Thymus (tissue), 11 donors: ENCODE results near the gene ERC1. TPM values are rescaled to one million over a fixed set of nuclear protein-coding genes. Genes with fewer than 3 reads are reported as not detected.

Experiments used
- DNase-seq, 9 donors: peaks; one replicate each; pipeline ENCODE4 v3.0.0-alpha.2; 2013; ENCODE audit warnings: low spot score in 9 of 9, low read depth in 6 of 9, missing footprints in 1 of 9
- H3K27ac ChIP-seq, 2 donors: one replicate each; pipeline ENCODE4 v1.5.1; 2013; ENCODE audit warnings: control low read depth in 1 of 2, low read depth in 1 of 2, low read length in 1 of 2, mild to moderate bottlenecking in 1 of 2, moderate library complexity in 1 of 2
- H3K27me3 ChIP-seq, 2 donors: one replicate each; pipeline ENCODE4 v1.5.1; 2013; ENCODE audit warnings: low read length in 1 of 2; ENCODE audit not compliant: control insufficient read depth in 2 of 2, insufficient read depth in 1 of 2
- H3K36me3 ChIP-seq, 2 donors: one replicate each; pipeline ENCODE4 v1.5.1; 2013; ENCODE audit warnings: low read length in 1 of 2, mild to moderate bottlenecking in 1 of 2, moderate library complexity in 1 of 2; ENCODE audit not compliant: control insufficient read depth in 2 of 2, insufficient read depth in 2 of 2
- H3K4me1 ChIP-seq, 2 donors: one replicate each; pipeline ENCODE4 v1.5.1; 2013; ENCODE audit warnings: low read length in 2 of 2; ENCODE audit not compliant: control insufficient read depth in 2 of 2, insufficient read depth in 2 of 2
- H3K4me3 ChIP-seq, 2 donors: one replicate each; pipeline ENCODE4 v1.5.1; 2013; ENCODE audit warnings: low read length in 2 of 2, control low read depth in 1 of 2, mild to moderate bottlenecking in 1 of 2
- H3K9me3 ChIP-seq, 2 donors: one replicate each; pipeline ENCODE4 v1.5.1; 2013; ENCODE audit warnings: low read length in 1 of 2, mild to moderate bottlenecking in 1 of 2; ENCODE audit not compliant: control insufficient read depth in 2 of 2, insufficient read depth in 1 of 2
- WGBS: extraction: QIAGEN DNeasy Blood & Tissue Kit; methylation state at CpG from one replicate; pipeline ENCODE4 v1.1.7; 2013; 5-methylcytosine and 5-hydroxymethylcytosine counted together
- polyA plus RNA-seq: library from polyadenylated mRNA; stranded (reverse); fragments of 200-250 nt; gene quantifications from one replicate; pipeline ENCODE4 v1.2.3, GENCODE V29; 2013
- total RNA-seq: library from RNA; stranded (reverse); fragments of 120-200 nt; gene quantifications from one replicate; pipeline ENCODE4 v1.2.4, GENCODE V29; 2013
- donor health status: healthy.

ERC1 gene
- total and polyA plus RNA-seq, 2 donors: 4.2 to 13.8 TPM

DNA sequence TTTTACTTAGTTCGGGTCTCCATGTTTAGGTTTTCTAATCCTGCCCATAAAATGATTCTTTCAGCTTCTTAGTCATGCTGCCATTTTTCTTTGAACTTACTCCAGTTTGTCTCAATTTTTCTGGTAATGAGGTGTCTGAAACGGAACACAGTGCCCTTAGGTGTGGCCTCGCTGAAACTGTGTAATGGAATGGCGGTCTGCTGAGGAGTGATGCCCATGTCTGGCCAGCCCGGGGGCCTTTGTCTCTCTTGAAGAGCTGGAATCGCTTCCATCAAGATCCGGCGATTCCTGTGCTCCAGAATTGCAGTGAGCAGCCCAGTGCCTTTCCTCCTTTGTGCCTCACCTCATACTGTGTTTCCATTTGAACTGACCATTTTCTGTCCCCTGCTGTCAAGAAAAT lies 490.9 kb downstream of the ERC1 start:
- no peaks in the 10 kb centered on the region for H3K27me3 ChIP-seq
- WGBS: 98% methylated on average over 8 of the region's 8 CpGs
- H3K4me1 ChIP-seq: peaks cover 0 to 3% of the 10 kb centered on the region in 2 donors
- H3K4me3 ChIP-seq: no peak overlapping the region
- H3K9me3 ChIP-seq: no peaks in the 10 kb centered on the region
- H3K36me3 ChIP-seq: no peaks in the 10 kb centered on the region
- H3K27ac ChIP-seq: no peak overlapping the region
- no peak for DNase-seq

- Histone ChIP-seq H3K4me3 (no peak overlapping the region), H3K27me3 (no peaks in the 10 kb centered on the region), H3K4me1 (peaks cover 13 to 18% of the 10 kb centered on the region in 2 donors), H3K27ac (peak overlapping the region; percentile 5 to 81), H3K9me3 (no peaks in the 10 kb centered on the region), H3K36me3 (peaks cover 8 to 19% of the 10 kb centered on the region in 2 donors)
- WGBS: 30% methylated on average over 13 of the region's 13 CpGs
- DNase-seq: peak in 6 of 9 donors; percentile 9 to 68 (median 24)
Observed at GRCh38 chr12:1488908-1489381, 497.9 kb downstream of the ERC1 start.

GRCh38 chr12:1491983-1492697 lies 501.1 kb downstream of the ERC1 start:
- peaks cover 8 to 19% of the 10 kb centered on the region in 2 donors for H3K36me3 ChIP-seq
- 96% methylated on average over 16 of the region's 16 CpGs for WGBS
- peaks cover 13 to 21% of the 10 kb centered on the region in 2 donors for H3K4me1 ChIP-seq

DNA sequence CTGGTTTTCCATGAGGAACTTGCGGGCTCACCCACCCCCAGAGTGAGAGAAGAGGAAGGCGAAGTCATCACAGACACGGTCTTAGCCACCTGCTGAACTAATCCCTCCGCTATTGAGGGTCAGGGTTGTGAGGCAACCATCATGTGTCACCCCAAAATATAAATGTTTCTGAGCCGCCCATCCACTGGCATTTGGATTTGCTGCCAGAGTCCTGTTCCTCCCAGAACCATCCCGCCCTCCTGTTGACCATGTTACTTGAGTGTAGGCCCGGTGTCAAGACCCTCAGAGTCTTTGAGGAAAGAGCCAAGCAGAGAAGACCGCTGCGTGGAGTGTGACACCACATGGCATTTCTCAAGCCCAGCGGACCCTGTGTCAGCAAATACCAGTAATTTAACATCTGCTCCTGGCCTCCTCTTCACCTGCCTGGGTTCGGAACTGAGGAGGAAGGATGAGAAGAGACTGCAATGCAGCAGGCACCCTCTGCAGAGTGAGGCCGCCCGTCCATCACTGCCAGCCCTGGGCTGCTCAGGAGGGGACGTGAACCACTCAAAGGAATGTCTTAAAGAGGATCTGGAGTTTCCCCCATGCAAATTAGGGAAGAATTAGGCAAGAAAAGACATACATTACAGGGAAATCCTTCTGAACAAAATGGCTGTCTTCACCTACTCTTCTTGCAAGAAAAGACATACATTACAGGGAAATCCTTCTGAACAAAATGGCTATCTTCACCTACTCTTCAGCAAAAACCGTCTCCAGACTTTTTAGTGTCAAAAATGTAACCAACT lies 502.9 kb downstream of the ERC1 start:
- no peaks in the 10 kb centered on the region for H3K27me3 ChIP-seq
- H3K27ac ChIP-seq: no peak overlapping the region
- peaks cover 8 to 19% of the 10 kb centered on the region in 2 donors for H3K36me3 ChIP-seq
- DNase-seq: no peak
- 97% methylated on average over 15 of the region's 15 CpGs for WGBS
- no peak overlapping the region for H3K4me3 ChIP-seq
- H3K9me3 ChIP-seq: no peaks in the 10 kb centered on the region
- peaks cover 3 to 6% of the 10 kb centered on the region in 2 donors for H3K4me1 ChIP-seq

More at GRCh38 chr12:1491983-1492697, 501.1 kb downstream of the ERC1 start:
- Histone ChIP-seq H3K9me3 (no peaks in the 10 kb centered on the region), H3K27me3 (no peaks in the 10 kb centered on the region), H3K27ac (no peak overlapping the region), H3K4me3 (no peak overlapping the region)
- DNase-seq: no peak

DNA sequence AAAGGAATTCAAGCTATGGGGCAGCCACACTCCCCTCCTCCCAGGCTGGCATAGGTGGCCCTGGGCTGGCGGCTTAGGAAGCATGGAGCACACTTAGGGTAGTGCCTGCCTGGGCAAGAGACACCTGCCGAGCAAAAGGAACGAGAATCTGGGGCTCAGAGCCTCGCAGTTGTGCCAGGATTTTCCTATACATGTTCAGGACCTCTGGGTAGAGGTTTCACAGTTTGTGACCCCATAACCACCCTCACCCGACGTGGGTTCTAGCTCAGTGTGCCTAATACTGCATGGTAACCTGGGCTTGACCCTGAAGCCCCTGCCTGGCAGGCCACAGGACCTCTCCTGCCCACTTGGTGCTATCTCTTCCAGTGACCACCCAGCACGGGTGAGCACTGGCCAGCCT lies 503.8 kb downstream of the ERC1 start:
- Histone ChIP-seq H3K27me3 (no peaks in the 10 kb centered on the region), H3K9me3 (no peaks in the 10 kb centered on the region), H3K4me3 (no peak overlapping the region), H3K27ac (no peak overlapping the region), H3K36me3 (peaks cover 8 to 19% of the 10 kb centered on the region in 2 donors), H3K4me1 (peaks cover 0 to 3% of the 10 kb centered on the region in 2 donors)
- WGBS: 97% methylated on average over 7 of the region's 7 CpGs
- no peak for DNase-seq

- H3K4me3 ChIP-seq: no peak overlapping the region
- no peak overlapping the region for H3K27ac ChIP-seq
- no peaks in the 10 kb centered on the region for H3K27me3 ChIP-seq
- no peaks in the 10 kb centered on the region for H3K9me3 ChIP-seq
- WGBS: 92% methylated on average over 23 of the region's 23 CpGs
- H3K36me3 ChIP-seq: peaks cover 4 to 8% of the 10 kb centered on the region in 2 donors
- DNase-seq: no peak
- peaks cover 0 to 3% of the 10 kb centered on the region in 2 donors for H3K4me1 ChIP-seq
Observed at GRCh38 chr12:1496162-1496900, 505.3 kb downstream of the ERC1 start.

- Histone ChIP-seq H3K27ac (no peak overlapping the region), H3K9me3 (no peaks in the 10 kb centered on the region), H3K36me3 (peaks cover 4 to 6% of the 10 kb centered on the region in 2 donors), H3K4me1 (peaks cover 0 to 5% of the 10 kb centered on the region in 2 donors), H3K4me3 (no peak overlapping the region), H3K27me3 (peaks cover 0 to 2% of the 10 kb centered on the region in 2 donors)
- DNase-seq: no peak
- 98% methylated on average over 4 of the region's 4 CpGs for WGBS
Observed at GRCh38 chr12:1497161-1497560, 506.1 kb downstream of the ERC1 start.

DNA sequence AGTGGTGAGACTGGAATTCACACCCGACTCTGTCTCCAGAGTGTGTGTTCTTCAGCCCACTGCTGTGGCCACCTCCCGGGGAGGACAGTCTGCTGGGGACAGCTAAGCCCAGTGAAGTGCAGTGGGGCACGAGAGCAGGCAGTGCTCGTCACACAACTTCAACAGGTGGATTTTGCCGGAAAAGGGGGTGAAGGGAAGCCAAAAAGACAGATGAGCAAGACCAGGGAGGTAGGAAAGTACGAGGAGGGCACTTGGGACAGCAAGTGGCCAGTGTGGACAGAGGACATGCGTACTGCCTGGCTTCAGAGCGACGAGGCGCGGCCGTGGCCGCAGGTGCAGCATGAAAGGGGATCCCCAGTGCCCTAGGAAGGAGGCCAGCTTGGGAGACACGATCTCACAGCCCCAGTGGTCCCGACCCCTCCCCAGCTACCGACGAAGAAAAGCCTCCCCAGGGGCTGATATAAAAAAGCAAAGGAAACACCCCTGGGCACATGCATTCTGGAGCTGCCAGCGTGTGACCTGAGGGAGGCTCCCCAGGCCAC lies 507.2 kb downstream of the ERC1 start:
- DNase-seq: no peak
- Histone ChIP-seq H3K27me3 (peaks cover 0 to 7% of the 10 kb centered on the region in 2 donors), H3K9me3 (peaks cover 0 to 6% of the 10 kb centered on the region in 2 donors), H3K27ac (no peak overlapping the region), H3K4me1 (peaks cover 0 to 6% of the 10 kb centered on the region in 2 donors), H3K4me3 (no peak overlapping the region), H3K36me3 (no peaks in the 10 kb centered on the region)
- WGBS: 73% methylated on average over 18 of the region's 18 CpGs
